Chondrocyte (in vitro differentiated cells): ENCODE results near the gene HRH3. TPM values are rescaled to one million over a fixed set of nuclear protein-coding genes. Genes with fewer than 3 reads are reported as not detected.

ENCODE experiments used
- DNase-seq: peaks from one replicate; pipeline ENCODE4 v3.0.0; 2021; ENCODE audit warnings: mixed read lengths, low spot score
- H3K27ac Mint-ChIP-seq: one replicate; pipeline ENCODE4 v1.8.0; 2021; ENCODE audit warnings: mild to moderate bottlenecking, moderate library complexity, mixed read lengths; ENCODE audit not compliant: unreplicated experiment
- H3K27me3 Mint-ChIP-seq: 2 replicates; pipeline ENCODE4 v1.8.0; 2021; ENCODE audit warnings: low read depth, mixed read lengths
- H3K36me3 Mint-ChIP-seq: 2 replicates; pipeline ENCODE4 v1.8.0; 2021; ENCODE audit warnings: low read depth, mixed read lengths
- H3K4me1 Mint-ChIP-seq: 2 replicates; pipeline ENCODE4 v1.8.0; 2021; ENCODE audit warnings: low read depth, mild to moderate bottlenecking, mixed read lengths
- H3K4me3 Mint-ChIP-seq: one replicate; pipeline ENCODE4 v1.8.0; 2021; ENCODE audit warnings: mild to moderate bottlenecking, moderate library complexity, mixed read lengths; ENCODE audit not compliant: unreplicated experiment
- H3K9me3 Mint-ChIP-seq: 2 replicates; pipeline ENCODE4 v1.8.0; 2021; ENCODE audit warnings: low read depth, mixed read lengths
- CTCF ChIP-seq: fragments of 200-600 bp; sonication (generic); IDR thresholded peaks from 2 replicates; pipeline ENCODE4 v1.5.0; 2021; ENCODE audit warnings: antibody characterized with exemption, mild to moderate bottlenecking, moderate library complexity
- total RNA-seq: library from RNA; stranded (reverse); gene quantifications from 3 replicates; pipeline ENCODE4 v1.2.1, GENCODE V29; 2021

HRH3 gene
- total RNA-seq, 1 donor from 2014 or later, result not detected

DNA sequence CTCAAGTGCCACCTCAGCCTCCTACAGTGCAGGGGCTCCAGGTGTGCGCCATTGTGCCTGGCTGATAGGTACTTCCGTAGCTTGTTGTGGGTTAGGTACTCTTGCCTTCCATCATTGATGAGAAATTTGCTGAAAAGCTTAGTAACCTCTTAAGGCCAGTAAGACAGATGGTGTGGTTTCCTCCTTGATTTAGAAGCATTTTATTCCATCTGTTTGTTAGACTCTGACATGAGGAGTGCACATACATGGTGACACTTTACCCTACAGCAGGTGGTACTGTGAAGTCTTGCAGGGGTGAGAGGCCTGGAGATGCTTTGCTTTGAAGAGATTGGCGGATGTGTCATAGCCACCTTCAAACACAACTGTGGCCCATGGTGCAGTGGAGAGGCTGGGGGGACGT, 52.0 kb downstream of the HRH3 start:
- no peak overlapping the region for H3K27ac Mint-ChIP-seq
- no peak overlapping the region for H3K4me3 Mint-ChIP-seq
- no peaks in the 10 kb centered on the region for H3K9me3 Mint-ChIP-seq
- no peaks in the 10 kb centered on the region for H3K27me3 Mint-ChIP-seq
- TF ChIP-seq CTCF, result no peak
- H3K4me1 Mint-ChIP-seq, result no peaks in the 10 kb centered on the region
- DNase-seq, result no peak
- H3K36me3 Mint-ChIP-seq, result peaks cover 13% of the 10 kb centered on the region

GRCh38 chr20:62167474-62167873, 52.6 kb downstream of the HRH3 start:
- H3K36me3 Mint-ChIP-seq, result peaks cover 14% of the 10 kb centered on the region
- no peak for DNase-seq
- no peaks in the 10 kb centered on the region for H3K27me3 Mint-ChIP-seq
- H3K9me3 Mint-ChIP-seq, result no peaks in the 10 kb centered on the region
- no peaks in the 10 kb centered on the region for H3K4me1 Mint-ChIP-seq
- no peak for TF ChIP-seq CTCF
- H3K4me3 Mint-ChIP-seq, result no peak overlapping the region
- no peak overlapping the region for H3K27ac Mint-ChIP-seq

- DNase-seq, result no peak
- Mint-ChIP-seq H3K4me3 (no peak overlapping the region), H3K27me3 (no peaks in the 10 kb centered on the region), H3K9me3 (no peaks in the 10 kb centered on the region), H3K27ac (no peak overlapping the region), H3K36me3 (peaks cover 12% of the 10 kb centered on the region), H3K4me1 (no peaks in the 10 kb centered on the region)
- no peak for TF ChIP-seq CTCF
Measured at GRCh38 chr20:62165762-62166399, 54.2 kb downstream of the HRH3 start.

Other genes with a start within 250 kb of the HRH3 start
- gene TAF4, start 154.4 kb downstream of the HRH3 start, total RNA-seq, result 11.5 to 16.3 TPM (median 14.8 TPM) in 3 replicates
- gene LSM14B, start 97.8 kb downstream of the HRH3 start, total RNA-seq, result 37.3 to 51.9 TPM (median 48.6 TPM) in 3 replicates
- 218 to 238 TPM (median 226 TPM) in 3 replicates for gene PSMA7, start 76.9 kb downstream of the HRH3 start, total RNA-seq
- 13.3 to 14.8 TPM (median 13.4 TPM) in 3 replicates for gene SS18L1, start 76.5 kb downstream of the HRH3 start, total RNA-seq
- gene MTG2, start 37.2 kb downstream of the HRH3 start, total RNA-seq, result 22.3 to 28.3 TPM (median 22.6 TPM) in 3 replicates
- gene OSBPL2, start 18.2 kb upstream of the HRH3 start, total RNA-seq, result 44.4 to 49.0 TPM (median 48.3 TPM) in 3 replicates
- 83.0 to 94.7 TPM (median 87.2 TPM) in 3 replicates for gene ADRM1, start 82.7 kb upstream of the HRH3 start, total RNA-seq
- 156 to 368 TPM (median 355 TPM) in 3 replicates for gene LAMA5, start 147.0 kb upstream of the HRH3 start, total RNA-seq
- gene RPS21, start 166.8 kb upstream of the HRH3 start, total RNA-seq, result 830 to 911 TPM (median 873 TPM) in 3 replicates
- 6.4 to 7.8 TPM (median 6.5 TPM) in 3 replicates for gene CABLES2, start 187.0 kb upstream of the HRH3 start, total RNA-seq
- gene RBBP8NL, start 207.3 kb upstream of the HRH3 start, total RNA-seq, result not detected in 3 replicates